HG03432 (cell line): ENCODE results near the gene PCDH17.

ENCODE experiments used
- ATAC-seq: cut with Tn5 transposase; IDR thresholded peaks from one replicate; pipeline ENCODE4 v1.9.1; 2021; ENCODE audit warnings: mild to moderate bottlenecking, moderate library complexity; ENCODE audit not compliant: unreplicated experiment

Gene PCDH17

DNA sequence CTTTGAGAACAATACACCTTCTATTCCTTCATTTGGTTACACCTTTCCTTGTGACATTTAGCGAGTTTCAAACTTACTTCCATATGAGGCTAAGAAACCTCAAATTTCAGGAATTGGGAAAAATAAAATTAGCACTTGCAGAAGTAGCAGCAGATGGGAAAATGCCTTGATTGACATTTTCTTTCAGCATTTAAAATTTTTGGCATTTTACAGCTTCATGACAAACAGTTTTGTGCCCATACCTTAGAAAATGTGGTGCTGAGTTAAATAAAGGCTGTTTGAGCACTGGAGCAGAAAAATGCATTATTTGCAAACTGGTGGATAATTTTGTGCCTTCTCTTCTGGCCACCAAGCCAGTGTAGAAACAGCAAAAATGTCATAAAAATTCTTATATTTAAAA lies 95.4 kb downstream of the PCDH17 start:
- no peak for ATAC-seq

DNA sequence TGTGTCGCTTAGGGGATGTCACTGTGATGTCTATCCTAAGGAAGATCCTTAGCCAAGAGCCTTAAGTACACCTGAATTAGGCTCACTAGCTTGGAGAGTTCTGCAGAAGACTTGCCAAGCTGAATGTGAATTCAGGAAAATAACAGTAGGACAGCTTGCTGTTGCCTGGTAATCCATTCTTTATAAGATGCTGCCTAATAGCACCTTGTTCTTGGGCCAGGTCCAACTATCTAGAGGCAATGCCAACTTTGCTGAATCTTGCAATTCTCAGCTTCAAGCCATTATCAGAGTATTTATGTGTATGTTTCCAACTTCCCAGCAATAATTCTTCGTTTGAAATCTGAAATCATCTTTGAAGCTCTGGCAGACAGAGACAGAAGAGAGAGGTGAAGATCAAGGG lies 102.8 kb downstream of the PCDH17 start:
- no peak for ATAC-seq

DNA sequence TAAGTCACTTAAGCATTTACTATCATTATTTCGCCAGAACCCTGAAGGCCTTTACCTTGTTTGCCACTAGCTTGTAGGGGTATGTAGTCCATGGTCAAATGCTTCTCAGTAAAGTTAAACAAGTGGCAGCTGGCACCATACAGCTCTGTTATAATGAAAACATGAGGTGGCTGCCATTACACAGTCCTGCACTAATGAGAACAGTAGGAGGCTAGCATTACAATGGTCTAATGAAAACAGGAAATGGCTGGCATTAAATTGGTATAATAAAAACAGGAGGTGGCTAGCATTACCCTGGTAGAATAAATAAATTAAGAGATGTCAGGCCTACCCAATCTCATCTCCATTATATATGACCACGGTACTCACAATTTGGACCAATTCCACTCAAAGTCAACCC lies 107.5 kb downstream of the PCDH17 start:
- ATAC-seq: no peak

DNA sequence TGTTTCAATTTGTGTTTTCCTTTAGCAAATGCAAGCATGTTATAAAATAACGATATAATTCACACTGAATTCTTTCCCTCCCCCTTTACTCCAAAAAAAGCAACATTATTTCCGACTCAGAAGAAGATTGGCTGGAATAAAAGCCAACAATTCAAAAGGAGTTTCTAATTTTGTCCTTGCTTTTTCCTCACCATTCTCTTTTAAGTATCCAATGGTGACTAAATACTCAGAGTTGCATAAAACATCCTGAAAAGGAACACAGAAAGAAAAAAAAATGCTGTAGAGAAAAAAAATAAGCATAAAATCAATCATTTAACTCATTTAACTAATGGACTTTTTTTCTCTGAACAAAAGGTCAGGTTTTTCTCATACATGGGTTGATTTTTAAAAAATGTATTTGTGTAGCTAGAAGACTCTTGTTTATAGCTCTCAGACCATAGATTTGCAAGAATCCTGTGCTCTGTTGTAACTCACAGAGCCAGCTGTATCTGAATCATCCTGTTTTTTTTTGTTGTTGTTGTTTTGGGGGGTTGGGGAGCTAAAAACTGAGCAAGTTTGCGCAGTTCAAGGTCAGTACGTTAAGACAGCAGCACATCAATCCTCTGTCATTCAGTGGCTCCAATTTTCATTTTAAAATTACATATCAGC lies 108.1 kb downstream of the PCDH17 start:
- ATAC-seq: no peak

DNA sequence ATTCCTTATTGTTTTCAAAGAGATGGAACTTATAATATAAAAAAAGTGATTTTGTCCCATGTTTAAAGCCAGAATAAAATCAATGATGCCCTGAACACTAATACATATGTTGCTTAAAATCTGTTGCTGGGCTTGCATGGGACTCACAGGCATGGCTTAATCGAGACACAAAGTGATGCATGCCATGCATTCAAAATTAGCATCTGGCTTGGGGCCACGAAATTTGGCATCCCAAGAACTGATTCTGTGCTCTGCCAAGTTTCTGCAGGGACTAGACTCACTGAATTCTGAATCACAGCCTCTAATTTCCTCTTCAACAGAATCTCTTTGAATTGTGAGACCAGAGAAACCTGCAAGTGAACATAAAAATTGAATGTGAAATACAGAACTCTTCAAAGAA lies 109.2 kb downstream of the PCDH17 start:
- no peak for ATAC-seq

DNA sequence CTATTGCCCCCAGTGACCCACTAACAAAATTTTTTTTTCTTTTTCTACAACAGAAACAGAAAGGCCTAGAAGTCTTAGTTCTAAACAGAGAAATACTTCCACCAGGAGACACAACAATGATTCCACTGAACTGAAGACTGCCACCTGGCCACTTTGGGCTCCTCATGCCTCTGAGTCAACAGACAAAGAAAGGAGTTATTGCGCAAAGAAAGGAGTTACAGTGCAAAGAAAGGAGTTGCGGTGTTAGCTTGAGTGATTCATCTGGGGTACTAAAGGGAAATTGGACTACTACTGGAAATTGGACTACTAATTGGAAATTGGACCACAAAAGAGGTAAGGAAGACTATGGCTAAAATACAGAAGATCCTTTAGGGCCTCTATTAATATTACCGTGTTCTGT lies 116.6 kb downstream of the PCDH17 start:
- ATAC-seq: no peak

DNA sequence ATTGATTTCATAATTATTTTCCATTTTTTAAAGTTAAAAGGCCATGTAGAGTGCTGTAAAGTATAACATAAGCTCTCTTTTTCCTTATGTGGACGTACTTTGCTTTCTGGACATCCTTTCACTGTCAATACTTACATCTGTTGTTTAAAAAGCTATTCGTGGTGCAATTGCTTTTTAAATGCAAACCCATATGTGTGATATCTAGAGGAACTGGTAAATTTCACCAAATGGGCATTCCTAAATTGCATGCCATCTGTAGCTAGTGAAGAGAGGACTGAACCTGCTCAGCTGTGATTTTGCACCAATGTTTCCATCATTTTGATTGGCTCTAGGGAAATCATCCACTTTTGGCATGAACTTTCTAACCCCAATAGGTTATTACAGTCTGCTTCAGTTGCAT lies 129.4 kb downstream of the PCDH17 start:
- no peak for ATAC-seq

DNA sequence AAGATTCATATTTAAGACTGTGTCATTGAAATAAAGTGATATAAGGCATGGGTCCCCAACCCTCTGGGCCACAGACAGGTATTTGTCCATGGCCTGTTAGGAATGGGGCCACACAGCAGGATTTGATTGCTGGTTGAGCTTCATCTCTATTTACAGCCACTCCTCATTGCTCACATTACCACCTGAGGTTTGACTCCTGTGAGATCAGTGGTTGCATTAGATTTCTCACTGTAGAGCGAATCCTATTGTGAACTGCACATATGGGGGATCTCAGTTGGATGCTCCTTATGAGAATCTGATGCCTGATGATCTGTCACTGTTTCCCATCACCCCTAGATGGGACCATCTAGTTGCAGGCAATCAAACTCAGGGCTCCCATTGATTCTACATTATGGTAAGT lies 132.1 kb downstream of the PCDH17 start:
- no peak for ATAC-seq
